Stimulated activated CD4-positive, alpha-beta T cell treated with anti-CD3 and anti-CD28 coated beads, Interleukin-12 subunit alpha, Interleukin-12 subunit beta, amount 100 ng/mL, for 48 hours (primary cell): ENCODE data around the gene NECTIN4.
"Not testable (repeated sequence)": the region's sequence is repeated elsewhere in the genome, so short reads cannot be mapped to it uniquely, and the experiment has no call there.

Source experiments
- DNase-seq, 3 donors: peaks; one replicate each; pipeline ENCODE4 v3.0.0-alpha.2; 2020; ENCODE audit warnings: low read depth in 2 of 3, low spot score in 1 of 3

The NECTIN4 gene

GRCh38 chr1:161082996-161083747 lies 6.2 kb downstream of the NECTIN4 start:
- no peak for DNase-seq

GRCh38 chr1:161082483-161082882 lies 6.9 kb downstream of the NECTIN4 start:
- no peak for DNase-seq

GRCh38 chr1:161081519-161081918 lies 7.8 kb downstream of the NECTIN4 start:
- DNase-seq, result no peak

- DNase-seq, result no peak
These were observed 8.6 kb downstream of the NECTIN4 start for GRCh38 chr1:161080441-161081405.

GRCh38 chr1:161079436-161080110 lies 9.8 kb downstream of the NECTIN4 start:
- DNase-seq, result no peak

- DNase-seq, result no peak
These were observed 11.9 kb downstream of the NECTIN4 start for GRCh38 chr1:161077426-161077825.

GRCh38 chr1:161076410-161076809 lies 12.9 kb downstream of the NECTIN4 start:
- DNase-seq, result no peak

- DNase-seq, result no peak
These were observed 14.5 kb downstream of the NECTIN4 start for GRCh38 chr1:161074676-161075368.

GRCh38 chr1:161073474-161074121 lies 15.8 kb downstream of the NECTIN4 start:
- DNase-seq, result no peak

GRCh38 chr1:161072751-161073449 lies 16.5 kb downstream of the NECTIN4 start:
- no peak for DNase-seq

GRCh38 chr1:161071886-161072371 lies 17.4 kb downstream of the NECTIN4 start:
- DNase-seq, result peak in 2 of 3 donors; percentile 36 to 48

GRCh38 chr1:161070761-161071160 lies 18.6 kb downstream of the NECTIN4 start:
- DNase-seq, result no peak

- DNase-seq, result peak; percentile 74 to 84 (median 81)
These were observed 19.6 kb downstream of the NECTIN4 start, which contains the start of gene ARHGAP30 for GRCh38 chr1:161069731-161070270. TSS of gene ARHGAP30 (minus strand) at chr1:161069891. CDS start at chr1:161069624, 267 bp downstream.

- DNase-seq, result no peak
These were observed 20.1 kb downstream of the NECTIN4 start for GRCh38 chr1:161069241-161069640.

- DNase-seq, result peak; percentile 71 to 77 (median 76)
These were observed 20.8 kb downstream of the NECTIN4 start for GRCh38 chr1:161068306-161069234.

GRCh38 chr1:161066694-161067093 lies 22.7 kb downstream of the NECTIN4 start:
- DNase-seq, result no peak

GRCh38 chr1:161065681-161066080 lies 23.7 kb downstream of the NECTIN4 start:
- not testable (repeated sequence) for DNase-seq

GRCh38 chr1:161063936-161064335 lies 25.4 kb downstream of the NECTIN4 start:
- DNase-seq, result not testable (repeated sequence)
